ENCODE results near the gene SLC1A5. TPM values are rescaled to one million over a fixed set of nuclear protein-coding genes. Genes with fewer than 3 reads are reported as not detected.

SLC1A5 gene
- 76.4 and 167 TPM in 2 replicates for total RNA-seq

GRCh38 chr19:46788262-46788967 is at the start of gene SLC1A5:
TSS of gene SLC1A5 (minus strand) at chr19:46788594. CDS start at chr19:46787965, 629 bp downstream.

DNA sequence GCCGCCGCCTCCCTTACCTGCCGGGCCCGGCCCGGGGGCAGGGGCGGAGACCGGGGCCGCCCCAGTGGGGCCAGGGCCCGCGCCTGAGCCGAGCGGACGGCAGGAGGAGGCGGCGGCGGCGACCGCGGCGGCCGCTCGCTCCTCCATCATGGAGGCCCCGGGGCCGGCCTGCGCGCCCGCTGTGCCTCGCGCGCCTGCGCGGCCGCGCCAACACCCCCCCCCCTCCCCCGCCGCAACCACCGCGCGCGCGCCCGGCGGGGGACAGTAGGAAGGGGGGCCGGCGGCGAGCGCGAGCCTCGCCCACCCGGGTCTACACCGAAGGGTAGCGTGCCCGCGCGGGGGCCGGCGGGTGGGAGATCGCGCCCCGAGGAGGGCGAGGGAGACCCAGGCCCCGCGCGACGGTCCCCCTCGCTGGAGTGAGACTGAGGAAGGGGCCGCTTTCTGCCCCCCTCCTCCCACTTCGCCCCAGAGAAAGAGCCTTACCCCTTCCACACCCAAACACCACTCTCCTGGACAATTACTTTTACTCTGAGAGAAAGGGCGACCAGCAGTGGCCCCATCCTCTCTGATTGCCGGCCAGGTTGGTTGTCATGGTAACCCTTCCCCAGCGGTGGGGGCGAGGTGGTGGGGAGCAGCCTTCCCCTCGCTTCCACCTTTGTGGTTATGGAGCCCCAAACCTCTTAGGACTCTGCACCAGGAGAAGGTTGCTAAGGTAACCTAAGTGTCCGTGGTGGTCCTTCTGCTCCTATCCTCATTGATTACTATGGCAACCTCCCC is 41.9 kb downstream of the SLC1A5 start, which contains the start of gene STRN4:
Gene STRN4, minus strand, starts transcription at position 170 of the 777 bp plus-strand sequence. Its CDS starts 20 bp downstream, at position 150.

DNA sequence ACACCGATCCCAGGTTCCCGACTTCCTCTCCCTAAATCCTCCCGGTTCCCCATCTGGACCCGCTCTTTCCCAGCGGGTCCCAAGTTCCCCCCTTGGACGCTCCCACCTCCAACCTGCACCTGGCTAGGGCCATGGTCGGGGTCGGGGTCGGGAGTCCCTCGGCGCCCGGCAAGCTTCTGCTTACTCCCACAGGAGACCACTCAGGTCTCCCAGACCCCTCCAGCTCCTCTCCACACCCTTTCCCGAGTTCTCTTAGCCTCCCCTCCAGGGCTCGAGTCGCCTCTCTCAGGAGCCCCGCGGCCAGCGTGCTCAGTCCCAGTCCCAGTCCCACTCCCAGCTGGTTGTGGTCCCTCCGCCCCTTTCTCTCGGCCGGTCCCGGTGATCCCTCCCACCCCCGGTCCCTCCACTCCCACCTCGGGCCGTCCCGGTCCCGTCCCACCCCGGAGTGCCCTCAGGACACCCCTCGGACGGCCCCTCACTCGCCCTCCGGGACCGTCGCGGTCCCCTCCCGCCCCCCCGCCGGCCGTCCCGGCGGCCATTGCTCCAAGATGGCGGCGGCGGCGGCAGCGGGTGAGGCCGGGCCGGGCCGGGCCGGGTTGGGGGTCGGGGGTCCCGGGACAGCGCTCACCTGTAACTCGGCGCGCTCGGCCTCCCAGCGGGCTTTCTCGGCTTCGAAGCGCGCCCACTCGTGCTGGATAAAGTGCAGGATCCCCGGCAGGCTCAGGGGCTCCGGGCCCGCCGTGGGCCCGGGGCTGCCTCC is 42.7 kb downstream of the SLC1A5 start, which contains the start of gene FKRP:
Gene FKRP, plus strand, starts transcription at position 537 of the 760 bp plus-strand sequence. CDS start 9,394 bp downstream, outside the sequence.

Other genes with a start within 250 kb of the SLC1A5 start
- 179 and 296 TPM in 2 replicates for gene CALM3, start 187.3 kb downstream of the SLC1A5 start, total RNA-seq
- gene PTGIR, start 163.5 kb downstream of the SLC1A5 start, total RNA-seq = 7.5 and 16.3 TPM in 2 replicates
- not detected in 2 replicates for gene GNG8, start 152.4 kb downstream of the SLC1A5 start, total RNA-seq
- 2.9 and 5.9 TPM in 2 replicates for gene DACT3, start 127.4 kb downstream of the SLC1A5 start, total RNA-seq
- 11.3 and 18.8 TPM in 2 replicates for gene PRKD2, start 71.5 kb downstream of the SLC1A5 start, total RNA-seq
- gene FKRP, start 42.5 kb downstream of the SLC1A5 start, total RNA-seq = 19.7 and 22.6 TPM in 2 replicates
- 37.8 and 51.4 TPM in 2 replicates for gene STRN4, start 42.1 kb downstream of the SLC1A5 start, total RNA-seq
- 152 and 174 TPM in 2 replicates for gene AP2S1, start 62.3 kb upstream of the SLC1A5 start, total RNA-seq
- 42.6 and 49.3 TPM in 2 replicates for gene ARHGAP35, start 72.4 kb upstream of the SLC1A5 start, total RNA-seq
- 3.4 and 5.6 TPM in 2 replicates for gene NPAS1, start 231.2 kb upstream of the SLC1A5 start, total RNA-seq